Keratinocyte (primary cell): ENCODE data around the gene MZT1. TPM values are rescaled to one million over a fixed set of nuclear protein-coding genes. Genes with fewer than 3 reads are reported as not detected.

Source experiments
- DNase-seq: peaks from one replicate; pipeline ENCODE4 v3.0.0-alpha.2; 2011; ENCODE audit warnings: low read depth, missing footprints, low spot score
- FAIRE-seq: peaks from 2 replicates; lab custom pipeline; 2011; peaks lifted over from hg19 to GRCh38; lab: Jason Lieb, UNC
- H2AFZ ChIP-seq: 2 replicates; pipeline ENCODE4 v1.6.0; 2012; ENCODE audit warnings: low read length, control low read depth, inconsistent platforms; ENCODE audit not compliant: control insufficient read depth
- H3K27ac ChIP-seq: 2 replicates; pipeline ENCODE4 v1.5.1; 2011; ENCODE audit warnings: low read length; ENCODE audit not compliant: control insufficient read depth, insufficient read depth
- H3K27me3 ChIP-seq: 3 replicates; pipeline ENCODE4 v1.6.0; 2011; ENCODE audit warnings: low read length; ENCODE audit not compliant: control insufficient read depth, insufficient read depth; ENCODE audit errors: extremely low read depth
- H3K36me3 ChIP-seq, 2 experiments: 2 replicates in 1 of 2; 3 replicates in 1 of 2; pipeline ENCODE4 v1.5.1; 2011; ENCODE audit warnings: low read length in 2 of 2, mild to moderate bottlenecking in 1 of 2; ENCODE audit not compliant: control insufficient read depth in 2 of 2, insufficient read depth in 2 of 2; ENCODE audit errors: extremely low read depth in 1 of 2
- H3K4me1 ChIP-seq: 3 replicates; pipeline ENCODE4 v1.5.1; 2011; ENCODE audit warnings: low read length; ENCODE audit not compliant: control insufficient read depth, insufficient read depth; ENCODE audit errors: extremely low read depth
- H3K4me2 ChIP-seq: 3 replicates; pipeline ENCODE4 v1.6.0; 2011; ENCODE audit warnings: low read depth, low read length; ENCODE audit not compliant: control insufficient read depth, insufficient read depth; ENCODE audit errors: extremely low read depth
- H3K4me3 ChIP-seq, 3 experiments: fragments of 200-600 bp in 1 of 3; sonication (generic) in 1 of 3; 2 replicates in 2 of 3; 3 replicates in 1 of 3; pipeline ENCODE4 v1.5.1; 2011 to 2016; ENCODE audit warnings: low read length in 3 of 3, mild to moderate bottlenecking in 3 of 3, control low read depth in 2 of 3, inconsistent platforms in 1 of 3, low read depth in 1 of 3, mixed read lengths in 1 of 3, mixed run types in 1 of 3, moderate library complexity in 1 of 3; ENCODE audit not compliant: control insufficient read depth in 2 of 3, insufficient read depth in 2 of 3; ENCODE audit errors: extremely low read depth in 1 of 3
- H3K79me2 ChIP-seq: 2 replicates; pipeline ENCODE4 v1.6.0; 2012; ENCODE audit warnings: low read length; ENCODE audit not compliant: control insufficient read depth, insufficient read depth
- H3K9ac ChIP-seq: 3 replicates; pipeline ENCODE4 v1.6.0; 2011; ENCODE audit warnings: low read length; ENCODE audit not compliant: control insufficient read depth, insufficient read depth; ENCODE audit errors: extremely low read depth
- H3K9me1 ChIP-seq: 3 replicates; pipeline ENCODE4 v1.6.0; 2011; ENCODE audit warnings: low read length; ENCODE audit not compliant: control insufficient read depth, insufficient read depth; ENCODE audit errors: extremely low read depth
- H3K9me3 ChIP-seq: 2 replicates; pipeline ENCODE4 v1.5.1; 2012; ENCODE audit warnings: low read depth, low read length; ENCODE audit not compliant: control insufficient read depth
- H4K20me1 ChIP-seq: 3 replicates; pipeline ENCODE4 v1.6.0; 2011; ENCODE audit warnings: low read length; ENCODE audit not compliant: control insufficient read depth, insufficient read depth; ENCODE audit errors: extremely low read depth
- CTCF ChIP-seq, 3 experiments: IDR thresholded peaks in 1 of 3; conservative IDR thresholded peaks in 1 of 3; optimal IDR thresholded peaks in 1 of 3; 2 replicates in 2 of 3; 3 replicates in 1 of 3; pipeline versions ENCODE3 to v1.5.1; 2011; ENCODE audit warnings: low read length in 3 of 3, mild to moderate bottlenecking in 3 of 3, moderate library complexity in 2 of 3, control low read depth in 1 of 3, inconsistent platforms in 1 of 3; ENCODE audit not compliant: insufficient read depth in 2 of 3; ENCODE audit errors: extremely low read depth in 1 of 3
- EZH2 ChIP-seq: IDR thresholded peaks from one replicate; pipeline ENCODE4 v1.6.1; 2012; ENCODE audit warnings: inconsistent platforms, mild to moderate bottlenecking, low read length, moderate library complexity
- dilution Hi-C: fragments of 300-500 bp; cut with MboI; formaldehyde crosslinking; loops from one replicate; pipeline ENCODE4 v1.7.0; 2020; ENCODE audit warnings: low sequenced_read_pairs; ENCODE audit not compliant: extremely low pct_ligation_motif_present
- polyA plus RNA-seq, 5 experiments: library from polyadenylated mRNA; depleted of rRNA in 3 of 5; stranded (reverse) in 3 of 5; stranded (forward) in 1 of 5; unstranded in 1 of 5; fragments of >200 nt; gene quantifications; 1 replicate in 1 of 5; 2 replicates in 3 of 5; 3 replicates in 1 of 5; pipeline versions ENCODE4 v1.2.1 to v1.2.3, GENCODE V29; 2011 to 2012; ENCODE audit warnings: missing spikeins in 2 of 5, low read depth in 1 of 5, low replicate concordance in 1 of 5

The MZT1 gene
- polyA plus RNA-seq, 1 donor (not counting 4 experiments of a cell fraction or from before 2014, with no cell fraction given): 13.7 TPM

DNA sequence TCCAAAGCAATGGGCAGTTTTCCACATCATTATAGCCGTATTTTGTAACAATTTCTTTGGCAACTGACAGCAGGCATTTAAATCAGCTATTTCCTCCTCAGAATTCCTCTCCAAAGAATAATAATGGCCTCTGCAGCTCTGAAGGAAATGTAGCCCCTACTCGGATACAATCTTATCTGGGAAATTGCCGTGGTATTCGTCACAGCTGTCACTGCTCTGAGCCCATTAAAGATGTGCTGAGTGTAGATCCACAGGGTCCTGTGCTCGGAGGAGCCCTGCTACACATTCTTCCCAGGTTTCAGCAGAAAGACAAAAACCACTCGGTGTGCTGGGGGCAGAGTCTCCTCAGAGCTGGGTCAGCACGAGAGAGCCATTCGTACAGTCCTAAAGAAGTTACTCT is 33.1 kb downstream of the MZT1 start:
- FAIRE-seq (no peak), DNase-seq (no peak)
- Histone ChIP-seq H3K27me3 (no peaks in the 10 kb centered on the region), H3K4me2 (no peak overlapping the region), H4K20me1 (no peaks in the 10 kb centered on the region), H3K9me3 (no peaks in the 10 kb centered on the region), H3K4me3 (no peak overlapping the region), H3K36me3 (no peaks in the 10 kb centered on the region), H3K9me1 (no peaks in the 10 kb centered on the region), H3K9ac (no peak overlapping the region), H2AFZ (no peak overlapping the region), H3K79me2 (no peaks in the 10 kb centered on the region), H3K4me1 (no peaks in the 10 kb centered on the region), H3K27ac (no peak overlapping the region)
- TF ChIP-seq EZH2 (no peak), CTCF (optimal IDR thresholded peaks at IDR 0.05 in 1 of 3, IDR thresholded peaks at IDR 0.05 in 1 of 3, conservative IDR thresholded peaks at IDR 0.05 in 1 of 3; ENCODE audit: extremely low read depth in 1 of 3, insufficient read depth in 2 of 3, low read length in 3 of 3) (no peak)
- dilution Hi-C loops: no loop called here

- Histone ChIP-seq H3K4me2 (no peak overlapping the region), H3K9ac (no peak overlapping the region), H4K20me1 (no peaks in the 10 kb centered on the region), H3K27me3 (no peaks in the 10 kb centered on the region), H2AFZ (no peak overlapping the region), H3K27ac (no peak overlapping the region), H3K79me2 (no peaks in the 10 kb centered on the region), H3K4me3 (no peak overlapping the region), H3K9me3 (no peaks in the 10 kb centered on the region), H3K36me3 (no peaks in the 10 kb centered on the region), H3K9me1 (no peaks in the 10 kb centered on the region), H3K4me1 (no peaks in the 10 kb centered on the region)
- TF ChIP-seq CTCF (optimal IDR thresholded peaks at IDR 0.05 in 1 of 3, IDR thresholded peaks at IDR 0.05 in 1 of 3, conservative IDR thresholded peaks at IDR 0.05 in 1 of 3; ENCODE audit: extremely low read depth in 1 of 3, insufficient read depth in 2 of 3, low read length in 3 of 3): no peak
- no peak for TF ChIP-seq EZH2
- no peak for DNase-seq
- dilution Hi-C loops: no loop called here
- FAIRE-seq: no peak
These were observed 33.6 kb downstream of the MZT1 start for GRCh38 chr13:72693832-72694231.
